Kidney glomerular epithelial cell (primary cell): ENCODE data around the gene LRRC4B.

ENCODE experiments used
- DNase-seq: peaks from one replicate; lab custom pipeline; 2025; lab: John Stamatoyannopoulos, UW

LRRC4B gene

GRCh38 chr19:50506700-50507099, 61.5 kb downstream of the LRRC4B start:
- no peak for DNase-seq

- DNase-seq, result no peak
Measured at GRCh38 chr19:50505856-50506611, 62.2 kb downstream of the LRRC4B start.

DNA sequence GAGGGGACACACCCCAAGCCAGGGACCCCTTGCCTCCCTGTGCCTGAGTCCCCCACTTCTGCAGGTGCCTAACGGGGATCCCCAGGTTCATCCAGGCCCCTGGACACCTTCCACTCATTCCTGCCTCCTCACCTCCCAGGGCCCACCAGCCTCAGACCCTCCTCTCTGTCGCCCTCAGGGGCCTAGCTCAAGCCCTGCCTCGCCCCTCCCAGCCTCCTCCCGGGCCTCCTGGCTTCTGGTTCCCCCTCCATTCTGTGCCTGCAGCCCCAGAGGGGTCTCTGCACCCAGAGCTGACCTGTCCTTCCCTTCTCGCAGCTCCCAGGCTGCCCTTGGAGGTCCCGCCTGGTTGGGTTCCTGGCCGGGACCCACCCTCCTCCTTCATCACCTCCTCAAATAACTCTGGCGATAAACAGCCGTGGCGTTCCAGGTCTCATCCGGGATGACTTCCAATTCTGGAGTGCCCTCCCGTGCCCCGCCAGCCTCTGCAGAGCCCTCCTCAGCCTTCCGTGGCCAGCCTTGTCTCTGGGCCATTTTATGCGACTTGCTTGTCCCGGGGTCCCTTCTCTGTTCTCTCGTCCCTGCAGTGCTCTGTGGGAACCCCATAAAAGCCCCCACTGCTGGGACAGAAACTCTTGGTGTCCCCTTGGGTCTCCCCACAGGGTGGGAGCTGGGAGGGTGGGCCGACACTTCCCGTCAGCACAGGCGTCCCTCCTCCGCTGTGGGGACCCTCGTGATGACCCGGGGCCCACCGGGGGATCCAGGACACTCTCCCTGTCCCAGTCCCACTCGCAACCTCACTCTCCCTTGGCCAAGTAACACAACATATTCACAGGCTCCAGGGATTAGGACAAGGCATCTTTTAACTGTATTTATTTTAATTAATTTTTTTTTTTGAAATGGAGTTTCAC, 66.4 kb downstream of the LRRC4B start:
- no peak for DNase-seq

- DNase-seq, result no peak
Measured at GRCh38 chr19:50501186-50501567, 67.1 kb downstream of the LRRC4B start.

DNA sequence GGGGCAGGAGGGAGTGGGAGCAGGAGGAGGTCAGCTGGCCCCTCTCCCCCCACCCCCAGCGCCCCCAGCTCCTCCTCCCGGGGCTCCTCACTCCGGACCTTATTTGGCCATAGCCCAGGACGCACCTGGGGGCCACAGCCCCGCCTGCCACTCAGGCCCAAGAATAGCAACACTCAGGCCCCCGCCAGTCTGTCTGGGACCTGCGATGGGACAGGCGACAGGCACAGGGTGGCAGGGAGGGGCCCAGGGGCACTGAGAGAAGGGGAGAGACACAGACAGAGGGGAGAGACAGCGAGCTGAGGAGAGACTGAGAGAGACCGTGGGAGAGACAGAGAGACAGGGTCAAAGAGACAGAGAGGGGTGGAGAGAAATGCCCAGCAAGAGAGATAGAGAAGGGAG, 67.5 kb downstream of the LRRC4B start:
- no peak for DNase-seq

DNA sequence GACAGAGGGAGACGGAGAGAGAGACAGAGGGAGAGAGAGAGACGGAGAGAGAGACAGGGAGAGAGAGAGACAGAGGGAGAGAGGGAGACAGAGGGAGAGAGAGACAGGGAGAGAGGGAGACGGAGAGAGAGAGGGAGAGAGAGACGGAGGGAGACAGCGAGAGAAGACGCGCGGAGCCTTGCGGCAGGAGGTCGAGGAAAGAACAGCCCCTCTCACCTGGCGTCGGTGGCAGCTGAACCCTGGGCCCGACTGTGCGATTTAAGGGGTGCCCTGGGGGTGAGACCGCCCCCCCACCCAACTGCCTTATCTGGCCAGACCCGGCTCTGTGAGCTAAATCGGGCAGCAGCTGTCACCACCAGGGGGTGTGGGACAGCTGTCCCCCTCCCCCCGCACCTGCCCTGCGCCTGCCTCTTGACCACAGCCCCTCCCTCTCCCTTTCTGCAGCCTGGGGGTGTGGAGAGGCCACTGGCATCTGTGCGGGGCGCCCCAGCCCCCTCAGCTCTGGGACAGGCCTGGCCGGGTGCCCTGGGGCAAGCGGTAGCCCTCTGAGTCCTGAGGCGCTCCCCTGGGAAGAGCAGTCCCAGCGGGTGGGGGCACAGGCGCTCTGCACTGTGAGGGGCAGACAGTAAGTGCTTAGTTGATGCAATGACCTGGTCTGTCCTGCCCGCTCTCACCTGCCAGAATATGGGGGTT, 68.0 kb downstream of the LRRC4B start:
- no peak for DNase-seq

GRCh38 chr19:50498219-50499056, 69.8 kb downstream of the LRRC4B start:
- DNase-seq, result no peak

GRCh38 chr19:50497022-50497405, 71.2 kb downstream of the LRRC4B start:
- no peak for DNase-seq

DNA sequence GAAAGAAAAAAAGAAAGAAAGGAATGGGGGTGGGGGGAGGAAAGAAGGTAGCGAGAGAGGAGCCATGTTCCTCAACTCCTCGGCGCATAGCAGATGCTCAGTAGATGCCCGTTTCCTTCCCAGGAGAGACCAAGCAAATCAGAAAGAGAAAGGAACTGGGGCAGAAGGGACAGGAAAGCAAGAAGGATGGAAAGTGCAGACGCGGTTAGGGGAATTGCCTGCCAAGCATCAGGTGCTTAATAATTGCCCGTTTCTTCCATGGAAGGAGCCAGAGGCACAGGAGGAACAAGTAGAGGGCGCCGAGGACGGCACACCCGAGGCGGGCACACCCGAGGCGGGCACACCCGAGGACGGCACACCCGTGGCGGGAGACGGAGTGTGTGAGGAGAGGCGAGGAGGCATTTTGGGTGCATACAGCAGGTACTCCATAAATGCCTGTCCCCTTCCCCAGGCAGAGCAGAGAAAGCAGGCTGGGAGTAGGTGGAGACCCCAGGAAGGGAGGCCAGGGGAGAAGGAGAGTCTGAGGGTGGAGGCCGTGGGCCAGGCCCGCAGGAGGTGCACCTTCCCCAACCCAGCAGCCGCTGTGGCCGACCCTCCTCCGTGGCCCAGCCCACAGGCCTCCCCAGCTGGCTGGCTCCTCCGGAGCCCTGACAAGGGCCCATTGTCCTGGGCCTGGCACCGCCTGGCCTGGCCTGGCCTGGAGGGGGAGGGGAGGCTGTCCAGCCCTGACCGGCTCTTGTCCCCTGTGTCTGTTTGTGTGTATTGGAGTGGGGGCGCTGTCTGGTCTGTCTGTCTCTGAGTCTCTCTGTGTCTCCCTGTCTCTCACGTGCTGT, 71.8 kb downstream of the LRRC4B start:
- no peak for DNase-seq

DNA sequence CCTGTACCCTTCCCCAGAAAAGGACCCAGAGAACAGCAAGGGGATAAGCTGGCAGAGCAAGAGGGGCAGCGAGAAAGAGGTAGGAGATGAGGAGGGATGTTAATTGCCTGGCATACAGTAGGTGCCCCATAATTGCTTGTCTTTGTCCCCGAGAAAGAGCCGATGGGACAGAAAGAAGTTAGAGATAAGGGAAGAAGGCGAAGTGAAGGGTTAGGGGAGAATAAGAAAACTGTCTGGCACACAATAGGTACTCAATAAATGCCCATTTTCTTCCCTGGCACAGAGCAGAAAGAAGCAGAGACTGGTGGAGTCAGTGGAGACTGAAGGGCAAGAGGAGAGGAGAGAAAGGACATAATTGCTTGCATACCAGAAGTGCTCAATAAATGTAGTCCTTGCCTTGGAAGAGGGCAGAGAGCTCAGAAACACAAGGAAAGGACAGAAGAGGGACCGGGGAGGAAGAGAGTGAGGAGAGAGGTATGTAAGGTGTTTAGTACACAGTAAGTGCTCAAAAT, 73.2 kb downstream of the LRRC4B start:
- DNase-seq, result no peak

GRCh38 chr19:50494186-50495019, 73.8 kb downstream of the LRRC4B start:
- no peak for DNase-seq

DNA sequence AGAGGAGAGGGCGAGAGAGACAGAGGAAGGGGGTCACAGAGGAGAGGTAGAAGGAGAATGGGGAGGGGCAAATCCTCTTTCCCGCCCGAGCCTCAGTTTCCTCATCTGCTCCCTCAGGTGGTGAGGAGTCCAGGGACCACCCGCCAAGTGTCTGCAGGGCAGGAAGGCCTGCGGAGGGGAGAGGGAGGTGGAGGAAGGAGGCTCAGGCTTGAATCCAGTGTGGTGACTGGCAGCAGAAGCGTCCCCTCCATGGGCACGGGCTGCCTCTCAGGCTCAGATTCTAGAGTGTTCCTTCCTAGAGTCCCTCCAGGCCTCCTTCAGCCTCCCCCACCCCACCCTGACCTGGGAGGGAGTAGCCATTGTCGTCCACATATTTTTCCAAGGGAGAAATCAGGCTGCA, 75.1 kb downstream of the LRRC4B start:
- DNase-seq, result no peak

- no peak for DNase-seq
Measured at GRCh38 chr19:50492303-50493052, 75.8 kb downstream of the LRRC4B start.

DNA sequence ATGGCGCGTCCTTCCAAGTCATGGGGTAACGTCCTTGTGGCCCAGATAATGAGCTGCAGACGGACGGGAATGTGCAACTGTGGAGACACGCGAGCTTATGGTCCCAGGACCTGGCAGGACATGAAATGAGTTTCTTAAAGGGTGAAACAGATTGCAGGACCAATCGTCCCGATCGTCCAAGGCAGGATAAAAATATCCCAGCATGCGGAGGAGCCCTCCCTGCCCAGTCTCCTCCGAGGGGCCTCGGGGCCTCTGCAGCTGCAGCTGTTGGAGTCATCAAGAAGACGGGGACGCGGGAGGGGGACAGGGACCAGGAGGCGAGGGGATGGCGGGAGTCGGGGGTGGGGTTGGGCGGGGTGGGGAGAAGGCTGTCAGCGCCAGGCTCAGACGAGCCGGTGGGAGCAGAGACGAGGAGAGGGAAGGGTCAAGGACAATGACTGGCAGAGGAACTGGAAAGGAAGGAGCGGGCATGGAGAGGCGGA, 77.2 kb downstream of the LRRC4B start:
- no peak for DNase-seq

- DNase-seq, result no peak
Measured at GRCh38 chr19:50490411-50490811, 77.8 kb downstream of the LRRC4B start.

DNA sequence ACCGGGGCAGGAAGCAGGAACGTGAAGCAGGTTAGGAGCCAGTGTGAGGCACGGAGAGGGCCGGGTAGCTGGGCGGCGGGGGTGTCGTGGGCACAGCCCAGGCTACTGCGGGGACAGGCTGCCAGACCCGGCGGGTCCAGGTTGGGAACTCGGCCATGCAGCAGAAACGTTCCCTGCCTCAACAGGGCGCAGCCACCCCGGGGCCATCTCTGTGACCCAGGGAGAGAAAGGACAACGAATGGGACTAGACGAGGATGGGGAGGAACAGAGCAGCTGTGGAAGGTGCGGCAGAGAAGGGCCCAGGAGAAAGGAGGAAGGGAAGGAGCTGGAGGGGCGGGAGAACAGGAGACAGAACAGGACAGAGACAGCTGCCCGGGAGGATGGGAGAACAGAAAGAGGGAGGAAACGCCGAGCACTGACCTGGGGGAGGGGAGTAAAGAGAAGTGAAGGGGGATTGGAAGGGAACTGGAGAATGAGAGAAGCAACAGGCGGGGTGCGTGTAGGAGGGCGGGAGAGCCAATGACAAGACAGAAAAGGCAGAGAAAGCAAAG, 78.7 kb downstream of the LRRC4B start:
- no peak for DNase-seq

DNA sequence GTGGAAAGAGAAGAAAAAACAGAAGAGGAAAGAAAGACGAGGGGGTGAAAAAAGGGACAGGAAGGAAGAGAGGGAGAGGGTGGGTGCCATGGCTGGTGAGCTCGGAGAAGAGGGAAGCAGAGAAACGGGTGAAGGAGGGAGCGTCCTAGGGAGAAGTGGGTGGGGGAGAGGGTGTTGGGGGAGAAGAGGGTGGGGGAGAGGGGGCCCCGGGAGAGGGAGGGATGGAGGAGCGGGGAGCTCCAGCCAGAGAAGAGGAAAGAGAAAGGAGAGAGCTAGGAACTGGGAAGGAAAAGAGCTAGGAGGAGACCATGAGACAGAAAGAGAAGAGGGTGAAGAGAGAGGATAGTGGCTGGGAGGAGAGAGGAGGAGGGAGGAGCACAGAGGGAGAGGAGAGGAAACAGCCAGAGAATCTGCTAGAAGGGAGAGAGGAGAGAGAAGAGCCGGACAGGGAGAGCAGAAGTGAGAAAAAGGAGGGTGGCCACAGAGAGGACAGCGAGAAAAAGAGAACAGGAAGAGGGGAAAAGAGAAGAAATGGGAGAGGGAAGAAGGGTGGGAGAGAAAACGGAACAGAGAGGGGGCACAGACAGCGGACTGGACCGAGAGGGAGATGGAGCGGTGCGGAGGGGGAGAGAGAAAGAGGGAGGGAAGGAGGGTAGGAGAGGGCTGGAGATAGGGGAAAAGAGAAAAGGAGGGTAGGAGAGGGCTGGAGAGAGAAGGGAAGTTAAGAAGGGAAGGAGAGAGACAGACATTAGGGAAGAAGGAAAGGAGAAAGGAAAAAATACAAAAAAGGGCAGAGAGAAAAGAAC, 79.6 kb downstream of the LRRC4B start:
- no peak for DNase-seq
